ENCODE data around the gene UNC13B.

Gene UNC13B

DNA sequence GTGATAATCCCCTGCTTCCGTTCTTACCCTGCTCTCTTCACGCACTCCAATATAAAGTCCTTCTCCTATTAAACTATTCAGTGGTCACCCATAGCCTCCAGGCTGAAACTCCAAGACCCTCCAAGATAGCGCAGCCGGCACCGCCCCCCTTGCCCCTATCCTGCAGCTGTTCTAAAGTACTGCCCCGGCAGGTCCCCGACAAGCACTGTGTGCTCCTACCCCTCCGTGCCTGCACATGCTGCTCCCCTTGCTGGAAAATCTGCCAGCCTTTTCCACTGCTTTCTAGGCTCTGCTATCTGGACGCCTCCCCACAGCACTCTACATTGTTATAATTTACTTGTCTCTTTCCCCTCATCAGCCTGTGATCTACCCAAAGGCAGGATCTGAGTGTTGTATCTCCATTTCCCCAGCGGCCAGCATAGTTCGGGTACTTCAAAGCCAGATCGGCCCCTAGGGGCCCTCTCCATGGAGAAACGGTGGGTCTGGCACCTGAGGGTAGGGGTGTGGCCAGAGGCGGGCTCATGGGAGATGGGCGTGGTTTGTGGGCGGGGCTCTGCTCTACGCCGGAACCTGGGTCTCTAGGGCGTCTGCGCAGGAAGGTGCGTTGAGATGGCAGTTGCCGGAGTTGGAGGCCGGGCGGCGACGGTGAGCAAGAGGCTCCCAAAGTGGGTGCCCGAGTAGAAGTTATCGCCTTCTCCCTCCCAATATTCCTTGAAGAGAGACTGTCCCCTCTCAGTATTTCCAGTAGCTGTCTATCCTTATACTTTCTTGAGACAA lies 244.6 kb downstream of the UNC13B start:
- TF ChIP-seq, protein P1, sequence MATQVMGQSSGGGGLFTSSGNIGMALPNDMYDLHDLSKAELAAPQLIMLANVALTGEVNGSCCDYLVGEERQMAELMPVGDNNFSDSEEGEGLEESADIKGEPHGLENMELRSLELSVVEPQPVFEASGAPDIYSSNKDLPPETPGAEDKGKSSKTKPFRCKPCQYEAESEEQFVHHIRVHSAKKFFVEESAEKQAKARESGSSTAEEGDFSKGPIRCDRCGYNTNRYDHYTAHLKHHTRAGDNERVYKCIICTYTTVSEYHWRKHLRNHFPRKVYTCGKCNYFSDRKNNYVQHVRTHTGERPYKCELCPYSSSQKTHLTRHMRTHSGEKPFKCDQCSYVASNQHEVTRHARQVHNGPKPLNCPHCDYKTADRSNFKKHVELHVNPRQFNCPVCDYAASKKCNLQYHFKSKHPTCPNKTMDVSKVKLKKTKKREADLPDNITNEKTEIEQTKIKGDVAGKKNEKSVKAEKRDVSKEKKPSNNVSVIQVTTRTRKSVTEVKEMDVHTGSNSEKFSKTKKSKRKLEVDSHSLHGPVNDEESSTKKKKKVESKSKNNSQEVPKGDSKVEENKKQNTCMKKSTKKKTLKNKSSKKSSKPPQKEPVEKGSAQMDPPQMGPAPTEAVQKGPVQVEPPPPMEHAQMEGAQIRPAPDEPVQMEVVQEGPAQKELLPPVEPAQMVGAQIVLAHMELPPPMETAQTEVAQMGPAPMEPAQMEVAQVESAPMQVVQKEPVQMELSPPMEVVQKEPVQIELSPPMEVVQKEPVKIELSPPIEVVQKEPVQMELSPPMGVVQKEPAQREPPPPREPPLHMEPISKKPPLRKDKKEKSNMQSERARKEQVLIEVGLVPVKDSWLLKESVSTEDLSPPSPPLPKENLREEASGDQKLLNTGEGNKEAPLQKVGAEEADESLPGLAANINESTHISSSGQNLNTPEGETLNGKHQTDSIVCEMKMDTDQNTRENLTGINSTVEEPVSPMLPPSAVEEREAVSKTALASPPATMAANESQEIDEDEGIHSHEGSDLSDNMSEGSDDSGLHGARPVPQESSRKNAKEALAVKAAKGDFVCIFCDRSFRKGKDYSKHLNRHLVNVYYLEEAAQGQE (IDR thresholded peaks at IDR 0.05; ENCODE audit: low read depth): no peak
- TF ChIP-seq CEBPB (IDR thresholded peaks at IDR 0.05) (no peak), FOXM1 (IDR thresholded peaks at IDR 0.05; ENCODE audit: borderline replicate concordance, low read depth) (no peak), MAX (IDR thresholded peaks at IDR 0.05) (no peak), NFIC (IDR thresholded peaks at IDR 0.05) (no peak), TEAD4 (IDR thresholded peaks at IDR 0.05) (no peak), TAF1 (IDR thresholded peaks at IDR 0.05; ENCODE audit: low read depth) (no peak), EGR1 (IDR thresholded peaks at IDR 0.05) (no peak), USF1 (IDR thresholded peaks at IDR 0.05) (no peak), CREB1 (IDR thresholded peaks at IDR 0.05; ENCODE audit: low read depth) (no peak), TCF12 (IDR thresholded peaks at IDR 0.05; ENCODE audit: low read depth) (no peak), RAD21 (IDR thresholded peaks at IDR 0.05; ENCODE audit: low read depth) (no peak), YY1 (IDR thresholded peaks at IDR 0.05; ENCODE audit: low read depth) (no peak), ZBTB7A (IDR thresholded peaks at IDR 0.05; ENCODE audit: low read depth) (no peak), EP300 (IDR thresholded peaks at IDR 0.05; ENCODE audit: borderline replicate concordance) (no peak)

- no peak for TF ChIP-seq MAX (IDR thresholded peaks at IDR 0.05)
Observed at GRCh38 chr9:35407846-35408245, 246.0 kb downstream of the UNC13B start.

DNA sequence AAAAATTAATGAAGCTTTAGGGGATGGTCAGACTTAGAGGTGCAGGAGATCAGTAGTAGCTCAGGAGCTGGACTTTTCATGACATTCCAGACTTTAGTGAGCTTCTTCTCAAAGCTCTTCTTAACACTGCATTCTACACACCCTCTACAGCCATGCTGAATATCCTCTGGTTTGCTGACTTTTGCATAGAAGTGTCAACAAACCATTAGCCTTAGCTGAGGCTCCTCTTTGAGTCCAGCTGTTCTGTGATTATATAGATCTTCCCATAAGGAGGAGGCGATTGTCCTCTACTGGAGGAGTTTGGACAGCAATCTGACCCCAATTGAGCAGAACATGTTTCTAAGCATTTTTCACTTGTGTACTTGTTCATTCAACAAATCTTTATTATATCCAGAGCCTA lies 253.1 kb downstream of the UNC13B start:
- TF ChIP-seq TAF1 (IDR thresholded peaks at IDR 0.05; ENCODE audit: low read depth) (no peak), USF1 (IDR thresholded peaks at IDR 0.05) (no peak), RAD21 (IDR thresholded peaks at IDR 0.05; ENCODE audit: low read depth) (no peak), CREB1 (IDR thresholded peaks at IDR 0.05; ENCODE audit: low read depth) (no peak), CEBPB (IDR thresholded peaks at IDR 0.05) (no peak), TCF12 (IDR thresholded peaks at IDR 0.05; ENCODE audit: low read depth) (no peak), EP300 (IDR thresholded peaks at IDR 0.05; ENCODE audit: borderline replicate concordance) (no peak), ZBTB7A (IDR thresholded peaks at IDR 0.05; ENCODE audit: low read depth) (no peak), NFIC (IDR thresholded peaks at IDR 0.05) (no peak), FOXM1 (IDR thresholded peaks at IDR 0.05; ENCODE audit: borderline replicate concordance, low read depth) (no peak), TEAD4 (IDR thresholded peaks at IDR 0.05) (no peak), MAX (IDR thresholded peaks at IDR 0.05) (no peak), EGR1 (IDR thresholded peaks at IDR 0.05) (no peak), YY1 (IDR thresholded peaks at IDR 0.05; ENCODE audit: low read depth) (no peak)
- TF ChIP-seq, protein P1 (IDR thresholded peaks at IDR 0.05; ENCODE audit: low read depth): no peak

DNA sequence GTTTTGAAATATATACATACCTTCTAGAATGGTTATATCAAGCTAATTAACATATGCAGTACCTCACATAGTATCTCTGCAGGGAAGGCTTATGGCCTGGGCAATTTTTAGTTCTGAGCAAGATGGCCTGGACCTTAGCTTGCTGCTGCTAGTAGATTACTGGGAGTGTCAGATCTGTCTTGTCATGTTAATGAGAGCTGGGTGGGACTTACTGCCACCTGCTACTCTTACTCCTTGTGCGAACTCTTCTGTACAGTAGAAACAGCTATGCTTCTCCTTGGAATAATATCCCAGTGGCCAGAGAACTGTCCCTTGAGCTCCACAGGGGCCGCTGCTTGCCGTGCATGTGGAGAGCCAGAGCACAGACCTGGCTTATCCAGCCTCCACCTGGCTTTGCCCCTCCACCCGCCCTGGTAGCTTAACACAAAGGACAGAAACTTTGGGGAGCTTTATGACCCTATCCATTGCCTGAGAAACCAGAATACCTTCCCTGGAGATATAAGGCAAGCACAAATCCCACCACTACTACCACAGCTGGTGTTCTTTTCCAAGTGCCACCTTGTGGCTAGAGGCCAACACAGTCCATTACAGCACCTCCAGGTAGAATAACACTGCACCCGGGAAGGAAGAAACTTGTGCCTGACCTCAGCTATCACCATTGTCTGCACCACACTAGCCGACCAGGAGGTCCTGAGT lies 253.7 kb downstream of the UNC13B start:
- TF ChIP-seq EGR1 (IDR thresholded peaks at IDR 0.05): no peak
- no peak for TF ChIP-seq ZBTB7A (IDR thresholded peaks at IDR 0.05; ENCODE audit: low read depth)
- TF ChIP-seq CEBPB (IDR thresholded peaks at IDR 0.05): no peak
- TF ChIP-seq, protein P1 (IDR thresholded peaks at IDR 0.05; ENCODE audit: low read depth): no peak
- TF ChIP-seq TEAD4 (IDR thresholded peaks at IDR 0.05): no peak
- TF ChIP-seq FOXM1 (IDR thresholded peaks at IDR 0.05; ENCODE audit: borderline replicate concordance, low read depth): no peak
- no peak for TF ChIP-seq USF1 (IDR thresholded peaks at IDR 0.05)
- TF ChIP-seq EP300 (IDR thresholded peaks at IDR 0.05; ENCODE audit: borderline replicate concordance): no peak
- no peak for TF ChIP-seq TCF12 (IDR thresholded peaks at IDR 0.05; ENCODE audit: low read depth)
- no peak for TF ChIP-seq TAF1 (IDR thresholded peaks at IDR 0.05; ENCODE audit: low read depth)
- no peak for TF ChIP-seq CREB1 (IDR thresholded peaks at IDR 0.05; ENCODE audit: low read depth)
- TF ChIP-seq RAD21 (IDR thresholded peaks at IDR 0.05; ENCODE audit: low read depth): no peak; the same call in 1 of the 2 replicates
- no peak for TF ChIP-seq NFIC (IDR thresholded peaks at IDR 0.05)
- no peak for TF ChIP-seq YY1 (IDR thresholded peaks at IDR 0.05; ENCODE audit: low read depth)
- no peak for TF ChIP-seq MAX (IDR thresholded peaks at IDR 0.05)
